Left forelimb (tissue), 1 donor: Measurements from ENCODE around the gene GRN.
"Not testable (repeated sequence)": the region's sequence is repeated elsewhere in the genome, so short reads cannot be mapped to it uniquely, and the experiment has no call there.

Experiments
- DNase-seq: peaks from one replicate; pipeline ENCODE4 v3.0.0-alpha.2; 2018; ENCODE audit warnings: low spot score

The GRN gene

DNA sequence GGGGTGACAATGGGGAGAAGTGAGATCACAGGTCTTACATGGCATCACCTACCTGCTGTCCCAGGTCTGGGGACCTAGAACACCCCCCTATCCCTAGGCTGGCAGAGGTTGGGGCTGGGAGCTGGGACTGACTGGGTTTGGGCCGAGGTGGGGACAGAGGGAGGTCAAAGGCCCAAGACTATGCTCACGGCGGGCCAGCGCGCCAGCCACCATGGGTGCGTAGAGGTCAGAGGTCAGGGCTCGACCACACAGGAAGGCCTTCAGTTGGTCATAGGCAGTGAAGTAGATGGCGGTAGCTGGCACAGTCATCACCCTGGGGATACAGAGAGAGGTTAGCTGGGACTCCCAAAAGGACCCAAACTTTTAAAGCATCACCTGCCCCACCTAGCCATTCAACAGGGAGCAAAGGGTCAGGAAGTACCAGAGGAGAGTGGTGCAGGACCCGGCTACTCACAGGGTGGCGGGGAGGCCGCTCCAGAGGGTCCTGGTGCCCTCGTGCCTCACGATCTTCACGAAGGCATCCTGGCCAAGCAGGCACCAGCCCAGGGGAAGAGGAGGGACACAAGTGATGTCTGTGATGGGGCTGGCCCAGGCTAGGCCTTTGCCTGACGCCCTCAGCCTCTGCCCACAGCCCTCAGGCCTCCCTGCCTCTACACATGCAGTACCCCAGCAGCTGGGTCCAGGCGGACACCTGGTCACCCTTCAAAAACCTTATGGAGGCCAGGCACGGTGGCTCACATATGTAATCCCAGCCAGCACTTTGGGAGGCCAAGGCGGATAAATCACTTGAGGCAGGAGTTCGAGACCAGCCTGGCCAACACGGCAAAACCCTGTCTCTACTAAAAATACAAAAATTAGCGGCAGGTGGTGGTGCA, 23.6 kb upstream of the GRN start:
- no peak for DNase-seq

DNA sequence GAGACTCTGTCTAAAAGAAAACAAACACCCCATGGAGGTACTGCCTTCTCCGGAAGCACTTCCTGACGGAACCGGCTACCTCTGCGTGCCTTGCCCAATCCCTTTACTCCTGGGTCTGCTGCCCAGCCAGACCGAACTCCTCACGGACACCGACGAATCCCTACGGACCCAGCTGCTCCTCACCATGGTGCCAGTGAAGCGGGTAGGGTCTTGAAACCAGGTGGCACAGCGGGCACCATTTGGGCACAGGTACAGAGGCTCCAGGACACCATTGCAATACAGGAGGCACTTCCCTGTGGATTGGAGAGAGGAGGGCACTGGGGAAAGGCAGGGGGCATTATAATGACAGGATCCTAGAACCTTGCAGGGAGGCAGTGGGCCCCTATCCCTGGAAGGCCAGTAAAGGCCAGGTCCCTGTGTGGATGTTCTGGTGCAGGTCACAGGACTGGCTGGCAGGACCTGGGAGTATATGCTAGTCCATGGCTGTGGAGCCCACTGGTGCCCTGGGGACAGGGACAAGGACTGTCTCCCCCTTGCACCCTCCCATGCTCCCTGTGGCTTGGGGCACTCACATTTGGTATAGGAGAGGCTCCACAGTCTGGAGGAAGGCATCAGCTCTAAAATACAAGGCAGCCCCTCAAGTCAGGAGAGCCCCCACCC, 22.7 kb upstream of the GRN start:
- no peak for DNase-seq

DNA sequence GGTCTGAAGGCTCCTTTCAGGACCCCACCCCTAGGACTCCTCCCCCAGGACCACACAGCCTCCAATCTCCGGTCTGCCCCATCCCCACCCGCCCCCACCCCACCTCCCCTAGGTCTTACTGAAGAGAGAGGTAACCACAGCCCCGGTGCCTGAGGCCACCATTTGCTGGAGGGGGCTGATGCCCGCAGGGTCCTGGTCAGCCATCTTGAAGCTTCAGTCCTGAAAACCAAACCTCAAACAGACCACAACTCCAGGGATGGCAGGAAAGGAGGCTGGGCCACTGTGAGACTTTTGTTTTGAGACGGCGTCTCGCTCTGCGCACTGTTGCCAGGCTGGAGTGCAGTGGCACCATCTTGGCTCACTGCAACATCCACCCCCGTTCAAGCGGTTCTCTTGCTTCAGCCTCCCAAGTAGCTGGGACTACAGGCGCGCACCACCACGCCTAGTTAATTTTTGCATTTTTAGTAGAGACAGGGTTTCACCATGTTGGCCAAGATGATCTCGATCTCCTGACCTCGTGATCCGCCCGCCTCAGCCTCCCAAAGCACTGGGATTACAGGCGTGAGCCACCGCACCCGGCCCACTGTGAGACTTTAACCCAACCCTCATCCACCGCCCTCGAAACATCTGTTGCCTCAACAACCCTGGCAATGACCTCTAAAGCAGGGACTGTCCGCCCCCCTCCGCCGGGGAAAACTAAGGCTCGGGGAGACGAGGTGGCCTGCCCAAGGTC, 21.6 kb upstream of the GRN start:
- no peak for DNase-seq

DNA sequence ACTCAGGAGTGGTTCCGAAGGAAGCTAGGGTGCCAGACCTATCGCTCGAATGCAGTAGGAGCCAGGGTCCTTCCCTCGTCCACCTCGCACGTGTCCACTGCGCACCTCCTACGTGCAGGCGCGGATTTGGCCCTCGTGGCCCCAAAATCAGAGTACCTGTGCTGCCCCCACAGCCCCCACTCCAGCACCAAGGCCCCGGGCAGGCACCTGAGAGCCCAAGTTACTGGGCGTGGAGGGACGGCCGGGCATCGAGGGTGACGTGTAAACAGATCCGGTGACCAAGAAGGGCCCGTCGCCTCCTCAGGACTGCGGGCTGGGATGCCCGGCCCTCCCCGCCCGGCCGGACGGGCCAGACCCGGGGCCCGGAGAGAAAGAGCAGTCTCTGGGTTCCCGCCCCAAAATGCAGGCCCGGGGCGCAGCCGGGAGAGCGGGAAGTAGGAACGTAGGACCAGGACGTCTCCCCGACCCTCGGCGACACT, 21.0 kb upstream of the GRN start:
- no peak for DNase-seq

DNA sequence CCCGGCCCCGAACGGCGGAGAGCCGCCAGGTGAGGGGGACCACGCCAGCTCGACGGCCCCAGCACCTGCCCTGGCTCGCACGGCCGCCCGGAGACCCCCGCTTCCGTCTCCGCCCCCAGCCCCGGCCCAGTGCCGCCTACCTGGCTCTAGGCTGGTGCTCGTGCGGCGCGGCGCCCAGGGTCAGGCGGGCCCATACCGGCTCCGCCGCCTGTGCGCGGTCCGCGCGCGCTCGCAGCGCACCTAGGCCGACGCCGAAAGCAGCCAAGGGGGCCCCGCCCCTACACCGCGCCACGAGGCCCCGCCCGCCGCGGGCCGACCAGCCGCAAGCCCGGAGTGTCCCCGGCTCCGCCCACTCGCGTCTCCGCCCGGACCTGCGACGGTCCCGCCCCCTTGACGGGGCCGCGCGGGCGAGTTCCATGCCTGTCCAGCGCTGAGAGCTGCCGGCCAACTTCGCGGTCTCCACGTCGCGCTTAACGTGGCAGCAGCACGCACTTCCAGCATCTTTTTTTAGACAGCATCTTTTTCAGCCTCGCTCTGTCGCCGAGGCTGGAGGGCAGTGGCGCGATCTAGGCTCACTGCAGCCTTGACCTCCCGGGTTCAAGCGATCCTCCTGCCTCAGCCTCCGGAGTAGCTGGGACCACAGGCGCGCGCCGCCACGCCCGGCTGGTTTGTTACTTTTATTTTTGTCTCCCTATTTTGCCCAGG, 20.4 kb upstream of the GRN start, which contains the start of gene SLC25A39:
TSS of gene SLC25A39 (minus strand) at position 253 of the 705 bp plus-strand sequence. CDS start 1,261 bp downstream, outside the sequence.
- peak; percentile 98 for DNase-seq

DNA sequence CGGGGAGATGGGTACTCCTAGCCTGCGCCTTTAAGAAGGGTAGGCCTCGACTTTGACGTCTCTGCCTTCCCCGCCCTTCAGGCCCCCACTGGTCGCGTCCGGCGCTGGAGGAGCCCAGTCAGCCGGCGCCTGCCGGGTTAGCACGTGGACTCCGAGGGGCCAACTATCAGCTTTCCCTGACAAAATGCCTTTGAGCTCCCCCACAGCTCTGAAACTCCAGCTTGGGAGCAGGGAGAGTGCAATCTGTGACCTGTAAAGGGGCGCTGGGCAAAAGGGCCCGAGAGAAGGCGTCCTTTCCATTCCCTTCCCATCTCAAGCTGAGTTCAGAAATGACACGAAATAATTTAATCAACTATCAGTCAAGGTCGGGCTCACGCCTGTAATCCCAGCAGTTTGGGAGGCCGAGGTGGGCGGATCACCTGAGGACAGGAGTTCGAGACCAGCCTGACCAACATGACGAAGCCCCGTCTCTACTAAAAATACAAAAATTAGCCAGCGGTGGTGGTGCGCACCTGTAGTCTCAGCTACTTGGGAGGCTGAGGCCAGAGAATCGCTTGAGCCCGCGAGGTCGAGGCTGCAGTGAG, 18.1 kb upstream of the GRN start:
- peak; percentile 95 for DNase-seq

DNA sequence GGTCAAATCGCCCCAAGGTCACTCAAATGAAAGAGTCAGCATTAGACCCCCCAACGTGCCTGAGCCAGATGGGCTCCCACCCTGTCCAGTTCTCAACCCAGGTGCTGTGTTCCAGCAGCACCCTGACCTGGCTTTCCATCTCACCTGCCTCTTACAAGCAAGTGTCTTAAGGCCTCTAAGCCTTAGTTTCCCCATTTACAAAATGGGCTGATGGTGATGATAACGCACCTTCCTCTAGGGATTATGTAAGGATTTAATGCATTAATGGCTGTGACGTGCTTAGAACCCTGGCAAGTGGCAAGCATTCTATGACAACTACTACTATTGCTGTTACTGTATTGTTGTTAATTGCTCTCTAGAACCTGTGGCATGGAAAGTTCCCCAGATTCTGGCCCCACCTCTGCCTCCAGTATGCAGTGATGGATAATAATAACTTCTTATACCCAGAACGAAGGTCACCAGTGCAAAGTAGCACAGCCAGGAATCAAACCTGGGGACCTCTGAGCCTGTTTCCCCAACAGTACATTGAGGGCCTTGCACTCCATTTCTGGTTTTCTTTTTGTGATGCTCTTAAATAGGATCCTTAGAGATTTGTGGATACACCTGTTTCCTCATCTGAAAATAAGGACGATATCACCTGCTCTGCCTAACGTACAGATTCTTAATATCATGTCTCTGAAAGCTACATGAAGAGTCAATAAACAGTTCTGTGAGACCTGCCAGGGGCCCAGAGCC, 17.2 kb upstream of the GRN start:
- DNase-seq: no peak

DNA sequence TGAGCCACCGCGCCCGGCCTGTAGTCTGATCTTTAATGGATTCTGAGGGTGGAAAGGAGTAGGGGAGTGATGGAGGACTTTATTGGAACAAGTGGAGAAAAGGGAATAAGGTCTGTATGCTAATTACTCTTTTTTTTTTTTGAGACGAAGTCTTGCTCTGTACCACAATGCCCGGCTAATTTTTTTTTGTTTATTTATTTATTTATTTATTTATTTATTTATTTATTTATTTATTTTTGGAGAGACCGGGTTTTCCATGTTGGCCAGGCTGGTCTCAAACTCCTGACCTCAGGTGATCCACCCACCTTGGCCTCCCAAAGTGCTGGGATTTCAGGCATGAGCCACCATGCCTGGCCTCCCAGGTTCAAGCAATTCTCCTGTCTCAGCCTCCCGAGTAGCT, 15.6 kb upstream of the GRN start:
- DNase-seq: not testable (repeated sequence)

DNA sequence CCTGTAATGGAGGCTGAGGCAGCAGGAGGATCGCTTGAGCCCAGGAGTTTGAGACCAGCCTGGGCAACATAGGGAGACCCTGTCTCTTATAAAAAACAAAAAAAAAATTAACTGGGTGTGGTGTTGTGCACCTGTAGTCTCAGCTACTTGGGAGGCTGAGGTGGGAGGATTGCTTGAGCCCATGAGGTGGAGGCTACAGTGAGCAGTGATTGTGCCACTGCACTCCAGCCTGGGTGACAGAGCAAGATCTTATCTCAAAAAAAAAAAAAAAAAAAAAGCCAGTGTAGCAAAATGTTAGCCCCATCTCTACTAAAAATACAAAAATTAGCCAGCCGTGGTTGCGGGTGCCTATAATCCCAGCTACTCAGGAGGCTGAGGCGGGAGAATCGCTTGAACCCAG, 14.8 kb upstream of the GRN start:
- DNase-seq: not testable (repeated sequence)

DNA sequence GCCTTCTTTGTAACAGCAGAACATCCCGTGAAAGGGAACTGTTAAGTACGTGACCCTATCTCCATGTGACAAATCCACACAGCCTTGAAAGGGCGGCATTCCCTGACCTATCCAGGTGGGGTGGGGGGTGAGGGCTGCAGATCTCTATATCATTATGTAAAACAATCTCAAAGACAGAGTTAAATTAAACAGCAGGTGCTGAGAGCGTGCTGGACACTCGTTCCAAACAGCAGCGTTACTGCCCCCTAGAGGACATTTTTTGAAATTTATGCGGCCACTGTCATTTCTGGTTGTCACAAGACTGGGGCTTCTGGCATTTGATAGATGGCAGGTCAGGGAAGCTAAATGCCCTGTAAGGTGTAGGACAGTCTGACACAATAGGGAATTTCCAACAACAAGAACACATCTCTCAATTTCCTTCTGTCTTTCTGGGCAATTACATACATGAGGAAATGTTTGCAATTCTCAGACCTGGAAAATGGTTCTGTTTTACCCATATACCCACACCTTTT, 13.8 kb upstream of the GRN start:
- DNase-seq: peak; percentile 72

DNA sequence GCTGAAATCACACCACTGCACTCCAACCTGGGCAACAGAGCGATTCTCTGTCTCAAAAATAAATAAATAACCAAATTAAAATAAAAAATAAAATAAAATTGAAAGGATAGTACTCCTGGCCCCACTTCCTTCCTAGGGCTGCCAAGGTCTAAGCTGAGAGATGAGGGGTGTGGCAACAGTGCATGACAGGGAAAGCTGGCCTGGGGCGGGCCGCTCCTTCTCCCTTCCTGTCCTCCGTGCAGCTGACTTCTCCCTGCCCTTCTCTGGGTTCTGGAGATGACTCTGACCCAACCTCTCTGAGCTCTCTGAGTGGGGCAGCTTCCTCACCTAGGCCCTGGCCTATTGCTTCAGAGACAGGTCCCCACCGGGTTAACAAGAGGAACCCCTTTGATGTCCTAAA, 11.7 kb upstream of the GRN start:
- DNase-seq: no peak

DNA sequence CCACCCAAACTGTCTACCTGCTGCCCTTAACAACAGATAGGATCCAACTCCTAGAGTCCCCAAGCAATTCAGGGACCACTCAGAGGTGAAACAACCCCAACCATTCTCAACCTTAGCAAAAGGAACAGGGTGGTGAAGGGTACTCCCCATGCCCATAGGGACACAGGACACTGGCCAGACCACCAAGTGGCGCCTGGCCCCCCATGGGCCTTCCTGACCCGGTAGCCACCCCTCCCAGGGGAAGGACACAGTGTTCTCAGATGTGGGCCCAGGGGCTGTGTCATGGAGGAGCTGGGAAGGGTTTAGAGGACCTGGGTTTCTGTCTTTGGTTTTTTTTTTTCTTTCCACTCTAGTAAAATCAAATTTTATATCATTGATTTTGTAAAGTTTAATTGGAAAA, 10.8 kb upstream of the GRN start:
- DNase-seq: no peak

DNA sequence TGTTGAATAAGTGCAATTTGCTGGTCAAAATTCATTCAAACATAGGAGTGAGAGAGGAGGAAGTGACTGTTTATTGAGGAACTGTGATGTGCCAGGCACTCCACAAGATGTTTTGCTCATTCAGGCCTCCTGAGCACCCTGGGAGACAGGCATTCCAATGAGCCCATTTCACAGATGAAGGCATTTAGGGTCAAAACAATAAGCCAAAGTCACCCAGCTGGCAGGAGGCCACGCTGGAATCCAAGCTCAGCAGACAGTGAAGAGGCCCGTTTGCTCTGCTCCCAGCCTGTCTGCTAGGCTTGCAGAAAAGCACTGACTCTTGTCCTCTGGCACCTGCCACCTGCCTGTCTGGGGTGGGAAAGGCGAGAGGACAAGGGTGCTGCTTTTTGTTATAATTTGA, 10.4 kb upstream of the GRN start:
- no peak for DNase-seq

DNA sequence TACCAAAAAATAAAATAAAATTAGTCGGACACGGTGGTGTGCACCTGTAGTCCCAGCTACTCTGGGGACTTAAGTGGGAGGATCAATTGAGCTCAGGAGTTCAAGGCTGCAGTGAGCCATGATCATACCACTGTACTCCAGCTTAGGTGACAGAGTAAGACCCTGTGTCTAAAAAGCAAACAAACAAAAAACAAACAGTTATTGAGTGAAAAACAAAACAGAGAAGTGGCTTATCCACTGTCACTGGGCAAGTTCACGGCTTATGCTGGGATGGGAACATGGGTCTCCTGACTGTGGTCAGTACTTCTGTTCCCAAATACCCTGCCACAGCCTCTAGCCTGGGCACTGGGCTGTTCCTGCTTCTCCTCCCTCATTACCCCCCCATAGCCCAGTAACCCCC, 9.5 kb upstream of the GRN start:
- no peak for DNase-seq

DNA sequence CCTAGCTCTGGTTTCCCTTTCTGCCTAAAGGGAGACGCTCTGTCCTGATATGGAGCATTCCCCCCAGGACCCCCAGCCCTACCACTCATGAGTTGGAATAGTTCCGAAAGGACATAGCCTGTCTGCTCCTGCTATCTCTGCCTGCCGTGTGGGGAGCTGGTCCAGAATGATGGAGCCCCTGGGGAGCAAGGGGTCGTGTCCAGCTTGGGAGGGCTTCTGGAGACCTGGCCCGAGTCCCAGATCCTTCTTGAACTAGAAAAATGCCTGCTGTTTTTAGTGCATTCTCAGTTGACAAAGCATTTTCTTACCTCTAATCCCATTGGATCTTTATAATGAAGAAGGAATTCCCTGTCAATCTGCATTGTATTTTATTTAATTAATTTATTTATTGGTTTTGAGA, 9.1 kb upstream of the GRN start:
- no peak for DNase-seq

DNA sequence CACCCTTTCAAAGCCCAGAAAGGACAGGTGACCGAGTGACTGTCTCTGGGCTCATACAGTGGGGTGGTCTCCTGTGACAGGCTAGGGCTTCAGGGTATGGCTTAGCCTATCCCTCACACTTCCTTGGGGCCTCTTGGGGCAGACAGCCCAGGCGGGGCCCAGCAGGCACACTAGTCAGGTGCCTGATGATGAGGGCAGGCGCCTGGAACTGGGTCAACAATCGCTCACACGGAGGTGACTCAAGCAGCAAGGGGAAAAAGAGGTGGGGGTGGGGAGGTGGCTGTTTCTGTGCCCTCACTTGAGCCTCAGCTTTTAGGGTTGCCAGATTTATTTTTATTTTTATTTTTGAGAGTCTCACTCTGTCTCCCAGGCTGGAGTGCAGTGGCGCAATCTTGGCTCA, 6.4 kb upstream of the GRN start:
- DNase-seq: no peak

DNA sequence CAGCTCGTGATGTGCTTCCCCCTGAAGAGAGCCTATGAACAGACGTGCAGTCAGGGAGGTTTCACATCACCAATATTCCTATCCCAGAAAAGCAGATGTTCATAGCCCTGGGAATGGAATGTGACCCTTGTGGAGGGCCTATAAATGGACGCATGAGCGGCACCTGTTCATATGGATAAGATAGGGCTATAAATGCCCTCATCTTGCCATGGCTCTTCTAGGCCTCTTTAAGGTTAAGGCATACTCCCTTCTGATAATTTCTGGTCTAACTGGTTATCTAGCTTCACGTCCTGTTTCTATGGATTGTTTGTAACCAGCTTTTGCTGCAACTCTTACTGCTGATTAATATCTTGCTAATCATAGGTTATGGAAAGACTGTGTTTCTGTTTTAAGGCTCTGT, 4.5 kb upstream of the GRN start:
- not testable (repeated sequence) for DNase-seq

DNA sequence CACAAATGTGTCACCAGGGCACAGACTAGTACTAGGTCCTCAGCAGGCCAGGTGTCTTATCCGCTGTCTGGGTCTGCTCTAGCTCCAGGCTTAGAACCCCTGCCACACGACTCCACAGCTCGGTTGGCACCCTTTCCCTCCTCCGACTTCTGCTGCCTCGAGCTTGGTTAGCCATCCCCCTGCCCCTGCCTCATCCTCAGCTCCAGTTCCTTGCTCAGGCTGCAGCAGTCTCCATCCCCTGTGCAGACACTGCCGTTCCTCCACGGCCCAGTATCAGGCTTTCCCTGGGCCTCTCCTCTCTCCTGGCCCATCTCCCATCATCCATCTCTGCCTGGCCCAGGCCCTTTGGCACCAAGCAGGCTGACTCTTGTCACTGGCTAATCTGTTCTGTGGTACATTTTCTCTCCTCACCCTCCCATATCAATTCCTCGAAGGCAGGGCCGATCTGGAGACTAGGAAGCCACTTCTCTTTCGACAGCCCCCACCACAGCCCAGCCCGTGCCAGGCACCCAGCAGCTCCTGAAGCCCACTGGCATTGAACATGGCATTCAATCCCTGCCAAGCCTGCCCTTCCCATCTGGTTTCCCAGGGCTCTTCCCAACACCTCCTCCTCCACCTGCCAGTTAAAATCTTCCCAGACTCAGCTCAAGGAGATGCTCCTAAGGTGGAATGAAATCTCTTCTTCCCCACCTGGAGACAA, 1.4 kb upstream of the GRN start:
- DNase-seq: no peak

DNA sequence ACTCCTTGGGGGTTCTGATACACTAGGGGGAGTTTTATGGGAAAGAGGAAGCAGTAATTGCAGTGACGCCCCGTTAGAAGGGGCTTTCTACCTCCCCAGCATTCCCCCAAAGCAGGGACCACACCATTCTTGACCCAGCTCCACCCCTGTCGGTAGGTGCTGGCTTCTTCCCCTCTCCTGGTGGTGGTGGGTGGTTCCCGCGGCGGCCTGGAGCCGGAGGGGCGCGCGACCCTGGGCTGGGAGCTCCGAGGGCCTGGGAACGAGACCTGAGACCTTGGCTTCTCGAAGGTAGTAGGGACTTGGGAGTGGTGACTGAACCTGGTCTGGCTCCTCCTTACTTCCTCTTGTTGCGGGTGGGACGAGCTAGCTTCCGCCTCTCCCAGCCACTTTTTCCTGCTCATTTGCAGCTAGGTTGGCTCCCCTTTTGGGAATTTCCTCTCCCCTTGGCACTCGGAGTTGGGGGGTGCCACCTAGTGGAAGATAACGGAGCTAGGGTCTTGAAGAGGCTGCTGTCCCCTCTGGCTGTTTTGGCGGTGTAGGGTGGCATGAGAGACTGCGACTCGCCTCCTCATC, 438 bp downstream of the GRN start:
- no peak for DNase-seq
